GM19099 (cell line): ENCODE results near the gene MBD5.

Experiments
- POLR2A ChIP-seq: IDR thresholded peaks from 3 replicates; pipeline ENCODE4 v1.6.1; 2011; ENCODE audit warnings: low read depth; ENCODE audit not compliant: insufficient read length; ENCODE audit errors: extremely low read depth

Gene MBD5

GRCh38 chr2:148161909-148162435 is 141.1 kb downstream of the MBD5 start:
- TF ChIP-seq POLR2A, result no peak

DNA sequence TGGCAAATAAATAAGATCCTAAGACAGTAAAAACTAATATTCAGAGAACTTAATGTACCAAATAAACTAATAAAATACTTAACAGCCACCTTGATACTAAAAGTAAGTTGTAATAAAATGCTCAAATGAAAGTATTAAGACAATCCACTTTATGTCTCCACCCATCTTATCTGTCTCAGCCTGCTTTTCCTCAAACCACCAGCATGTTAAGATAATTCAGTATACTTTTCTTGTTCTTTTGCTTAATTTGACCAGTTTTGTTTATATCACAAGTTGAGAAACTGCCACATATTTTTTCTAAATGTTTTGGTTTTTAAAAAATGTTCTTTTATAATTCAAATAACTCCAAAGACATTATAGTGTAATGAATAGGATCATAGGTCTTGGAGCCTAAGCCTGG is 142.0 kb downstream of the MBD5 start:
- TF ChIP-seq POLR2A, result no peak

DNA sequence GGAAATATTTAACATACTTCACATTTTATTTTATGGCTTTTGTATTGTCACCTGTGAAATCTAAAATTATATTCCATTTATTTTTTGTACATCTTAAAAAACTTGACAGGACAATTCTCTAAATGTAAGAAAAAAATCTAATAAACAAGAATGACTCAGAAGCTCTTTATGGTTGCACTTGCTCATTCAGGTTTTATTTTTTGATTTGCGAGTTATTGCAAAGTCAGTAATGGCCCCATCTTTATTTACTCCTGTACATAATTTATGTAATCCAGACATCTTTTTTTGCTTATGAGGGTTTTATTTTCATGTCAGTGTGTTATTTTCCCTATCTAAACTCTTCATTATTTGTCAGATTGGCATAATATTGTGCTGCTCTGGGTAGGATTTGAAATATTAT is 145.1 kb downstream of the MBD5 start:
- no peak for TF ChIP-seq POLR2A

GRCh38 chr2:148167241-148167766 is 146.4 kb downstream of the MBD5 start:
- TF ChIP-seq POLR2A, result no peak

DNA sequence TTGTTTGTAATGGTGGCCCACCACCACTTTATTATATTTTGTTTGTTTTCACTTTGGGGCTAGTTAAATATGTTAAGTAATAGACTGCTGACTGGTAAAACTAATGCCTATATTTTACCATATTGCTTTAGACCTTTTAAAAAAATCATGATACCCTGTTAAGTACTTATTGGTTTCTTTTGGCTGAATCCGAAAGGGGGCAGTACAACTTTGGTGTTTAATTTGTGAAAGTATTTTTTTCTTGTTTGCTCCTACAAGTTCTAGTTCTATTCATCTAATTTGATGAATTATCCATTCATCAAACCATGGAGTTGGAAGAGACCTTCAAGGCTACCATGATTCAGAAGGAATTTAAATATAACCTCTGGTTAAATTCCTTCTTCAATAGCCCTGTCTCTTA is 147.0 kb downstream of the MBD5 start:
- TF ChIP-seq POLR2A, result no peak

- no peak for TF ChIP-seq POLR2A
Observed at GRCh38 chr2:148172131-148172753, 151.4 kb downstream of the MBD5 start.

GRCh38 chr2:148173168-148173567 is 152.3 kb downstream of the MBD5 start:
- no peak for TF ChIP-seq POLR2A

GRCh38 chr2:148177559-148177958 is 156.7 kb downstream of the MBD5 start:
- no peak for TF ChIP-seq POLR2A

GRCh38 chr2:148179724-148180123 is 158.8 kb downstream of the MBD5 start:
- TF ChIP-seq POLR2A, result no peak

- TF ChIP-seq POLR2A, result no peak
Observed at GRCh38 chr2:148184976-148185375, 164.1 kb downstream of the MBD5 start.

DNA sequence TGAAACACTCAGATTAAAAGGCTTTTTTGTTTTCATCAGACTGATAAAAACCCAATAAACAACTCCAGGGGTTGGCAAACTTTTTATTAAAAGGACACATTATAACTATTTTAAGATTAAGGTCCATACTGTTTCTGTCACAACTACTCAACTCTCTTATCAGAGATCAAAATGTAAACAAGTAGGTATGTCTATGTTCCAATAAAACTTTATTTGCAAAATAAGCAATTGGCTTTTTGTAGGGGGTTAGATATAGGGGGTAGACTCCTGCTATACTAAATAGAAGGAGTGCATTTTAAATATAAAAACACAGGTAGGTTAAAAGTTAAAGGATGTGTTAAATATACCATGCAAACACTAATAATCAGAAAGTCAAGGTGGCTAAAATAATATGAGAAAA is 174.0 kb downstream of the MBD5 start:
- TF ChIP-seq POLR2A, result no peak

DNA sequence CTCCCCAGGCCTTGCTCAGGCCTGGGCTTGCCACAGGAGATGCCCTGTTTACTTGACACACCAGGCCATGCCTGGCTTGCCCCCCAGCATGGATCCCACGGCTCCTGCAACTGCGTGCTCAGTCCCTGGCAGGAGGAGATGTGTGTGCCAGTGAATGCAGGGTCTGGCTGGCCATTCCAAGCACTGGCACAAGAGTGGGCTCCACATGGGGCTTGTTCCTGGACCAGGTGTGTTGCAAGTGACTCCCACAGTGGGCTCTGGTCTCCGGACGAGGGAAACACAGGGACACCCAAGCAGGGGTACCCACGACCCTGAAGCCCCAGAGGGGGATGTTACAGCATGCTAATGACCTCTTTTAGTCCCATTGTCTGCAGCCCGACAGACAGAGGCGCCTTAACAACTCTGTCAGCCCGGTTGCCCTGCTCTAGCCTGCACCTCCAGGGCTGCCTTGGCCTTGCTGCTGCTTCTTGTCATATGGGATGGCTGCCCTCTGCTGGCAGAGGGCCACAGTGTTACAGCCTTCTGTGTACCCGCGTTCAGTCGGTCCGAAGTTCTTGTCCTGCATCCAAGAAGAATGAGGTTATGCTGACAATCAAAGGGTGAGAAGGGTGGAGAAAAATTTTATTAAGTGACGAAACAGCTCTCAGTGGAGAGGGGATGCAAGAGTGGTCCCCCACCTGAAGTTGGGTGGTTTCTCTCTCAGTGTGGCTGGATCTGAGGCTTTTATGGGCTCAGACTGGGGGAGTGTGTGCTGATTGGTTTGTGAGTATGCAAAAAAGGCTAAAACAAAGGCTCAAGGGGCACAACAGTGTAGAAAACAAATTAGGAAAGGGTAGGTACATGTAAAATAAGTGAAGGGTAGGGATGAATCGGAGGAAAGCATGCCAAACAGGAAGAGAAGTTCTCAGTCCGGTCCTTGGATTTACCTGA is 180.4 kb downstream of the MBD5 start:
- TF ChIP-seq POLR2A, result no peak

GRCh38 chr2:148202237-148202636 is 181.3 kb downstream of the MBD5 start:
- no peak for TF ChIP-seq POLR2A

GRCh38 chr2:148207111-148207510 is 186.2 kb downstream of the MBD5 start:
- TF ChIP-seq POLR2A, result no peak

GRCh38 chr2:148209603-148210002 is 188.7 kb downstream of the MBD5 start:
- no peak for TF ChIP-seq POLR2A
